Esophagus squamous epithelium (tissue), 5 donors: Measurements from ENCODE around the gene MMP25. TPM values are rescaled to one million over a fixed set of nuclear protein-coding genes. Genes with fewer than 3 reads are reported as not detected.
"Not testable (repeated sequence)": the region's sequence is repeated elsewhere in the genome, so short reads cannot be mapped to it uniquely, and the experiment has no call there.

Experiments used
- DNase-seq: peaks from one replicate; lab custom pipeline; 2025; lab: John Stamatoyannopoulos, UW
- H3K27ac ChIP-seq, 4 donors: fragments of 200-600 bp; sonication (generic); one replicate each; pipeline ENCODE4 v1.5.1; 2016 to 2019; ENCODE audit warnings: mild to moderate bottlenecking in 1 of 4
- H3K27me3 ChIP-seq, 4 donors: fragments of 200-600 bp; sonication (generic); 1 replicate in 3 of 4; 2 replicates in 1 of 4; pipeline versions ENCODE4 v1.5.1 to v1.6.0; 2017 to 2021; ENCODE audit warnings: antibody characterized with exemption in 1 of 4
- H3K36me3 ChIP-seq, 3 donors: fragments of 200-600 bp; sonication (generic); one replicate each; pipeline ENCODE4 v1.5.1; 2016 to 2019
- H3K4me1 ChIP-seq, 3 donors: fragments of 200-600 bp; sonication (generic); one replicate each; pipeline ENCODE4 v1.5.1; 2017 to 2019
- H3K4me3 ChIP-seq, 4 donors: fragments of 200-600 bp; sonication (generic); 1 replicate in 3 of 4; 2 replicates in 1 of 4; pipeline ENCODE4 v1.5.1; 2016 to 2019; ENCODE audit warnings: mild to moderate bottlenecking in 2 of 4, moderate library complexity in 1 of 4
- H3K9me3 ChIP-seq, 3 donors: fragments of 200-600 bp; sonication (generic); one replicate each; pipeline ENCODE4 v1.5.1; 2016 to 2019
- POLR2A ChIP-seq, 4 donors: fragments of 450-650 bp; IDR thresholded peaks; one replicate each; pipeline ENCODE4 v1.6.1; 2017; ENCODE audit warnings: antibody characterized with exemption in 4 of 4, mild to moderate bottlenecking in 4 of 4, moderate library complexity in 3 of 4
- WGBS, 2 donors: methylation state at CpG; one replicate each; pipeline ENCODE4 v1.1.5; 2018; 5-methylcytosine and 5-hydroxymethylcytosine counted together
- intact Hi-C: fragments of 100-400 bp; cut with DNase I; formaldehyde crosslinking; loops from one replicate; pipeline ENCODE4 v1.15.0; 2022
- total RNA-seq, 4 donors: library from RNA; depleted of rRNA; stranded (reverse); fragments of >200 nt; gene quantifications; one replicate each; pipeline ENCODE4 v1.1.0, GENCODE V29; 2016
- TF ChIP-seq, protein P1 (sequence below), 6 experiments: fragments of 450-650 bp in 4 of 6; fragments of 200-600 bp in 2 of 6; sonication (generic) in 2 of 6; IDR thresholded peaks; one replicate each; pipeline ENCODE4 v1.5.1; 2016 to 2019; ENCODE audit warnings: antibody characterized with exemption in 6 of 6, mild to moderate bottlenecking in 4 of 6, moderate library complexity in 4 of 6
- donor health status: DM: yes; HTN: yes; CAD: no.

Gene MMP25
- total RNA-seq, 4 donors from 2014 or later: 0.19 to 1.4 (median 0.61) TPM

DNA sequence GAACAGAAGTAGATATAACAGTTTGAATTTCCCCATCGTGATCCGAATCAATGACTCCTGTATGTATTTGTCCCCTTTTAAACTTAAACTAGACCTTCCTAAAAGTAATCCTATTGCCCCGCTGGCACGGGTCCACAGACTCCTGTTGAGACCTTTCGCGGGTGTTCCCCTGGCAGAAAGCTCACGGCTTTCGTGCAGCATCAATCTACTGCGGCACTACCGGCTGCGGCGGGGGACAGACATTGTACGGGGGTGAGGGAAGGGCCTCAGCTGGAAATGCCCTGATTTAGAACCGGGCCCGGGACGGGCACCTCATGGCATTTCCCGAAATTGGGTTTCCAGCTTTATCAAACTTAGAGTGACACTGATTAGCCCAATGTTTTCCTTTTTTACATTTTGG is 33.7 kb downstream of the MMP25 start:
- 45 to 74% methylated on average over 14 to 17 of the region's 17 CpGs for WGBS, 2 donors
- no peak overlapping the region for H3K27ac ChIP-seq
- H3K27me3 ChIP-seq: peaks cover 0 to 15% (median 0%) of the 10 kb centered on the region in 4 donors
- TF ChIP-seq, protein P1, sequence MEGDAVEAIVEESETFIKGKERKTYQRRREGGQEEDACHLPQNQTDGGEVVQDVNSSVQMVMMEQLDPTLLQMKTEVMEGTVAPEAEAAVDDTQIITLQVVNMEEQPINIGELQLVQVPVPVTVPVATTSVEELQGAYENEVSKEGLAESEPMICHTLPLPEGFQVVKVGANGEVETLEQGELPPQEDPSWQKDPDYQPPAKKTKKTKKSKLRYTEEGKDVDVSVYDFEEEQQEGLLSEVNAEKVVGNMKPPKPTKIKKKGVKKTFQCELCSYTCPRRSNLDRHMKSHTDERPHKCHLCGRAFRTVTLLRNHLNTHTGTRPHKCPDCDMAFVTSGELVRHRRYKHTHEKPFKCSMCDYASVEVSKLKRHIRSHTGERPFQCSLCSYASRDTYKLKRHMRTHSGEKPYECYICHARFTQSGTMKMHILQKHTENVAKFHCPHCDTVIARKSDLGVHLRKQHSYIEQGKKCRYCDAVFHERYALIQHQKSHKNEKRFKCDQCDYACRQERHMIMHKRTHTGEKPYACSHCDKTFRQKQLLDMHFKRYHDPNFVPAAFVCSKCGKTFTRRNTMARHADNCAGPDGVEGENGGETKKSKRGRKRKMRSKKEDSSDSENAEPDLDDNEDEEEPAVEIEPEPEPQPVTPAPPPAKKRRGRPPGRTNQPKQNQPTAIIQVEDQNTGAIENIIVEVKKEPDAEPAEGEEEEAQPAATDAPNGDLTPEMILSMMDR (IDR thresholded peaks at IDR 0.05): no peak
- TF ChIP-seq POLR2A (IDR thresholded peaks at IDR 0.05): no peak
- peaks cover 0 to 6% (median 0%) of the 10 kb centered on the region in 3 donors for H3K4me1 ChIP-seq
- no peak overlapping the region for H3K4me3 ChIP-seq
- no peaks in the 10 kb centered on the region for H3K36me3 ChIP-seq
- no peaks in the 10 kb centered on the region for H3K9me3 ChIP-seq
- no peak for DNase-seq
- intact Hi-C loops: no loop called here

DNA sequence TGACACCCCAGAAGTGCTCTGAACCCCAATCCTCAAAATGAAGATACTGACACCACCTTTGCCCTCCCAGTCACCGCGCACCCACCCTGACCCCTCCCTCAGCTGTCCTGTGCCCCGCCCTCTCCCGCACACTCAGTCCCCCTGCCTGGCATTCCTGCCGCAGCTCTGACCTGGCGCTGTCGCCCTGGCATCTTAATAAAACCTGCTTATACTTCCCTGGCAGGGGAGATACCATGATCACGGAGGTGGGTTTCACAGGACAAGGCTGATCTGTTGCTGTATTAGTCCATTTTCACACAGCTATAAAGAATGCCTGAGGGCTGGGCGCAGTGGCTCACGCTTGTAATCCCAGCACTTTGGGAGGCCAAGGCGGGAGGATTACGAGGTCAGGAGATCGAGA is 35.6 kb downstream of the MMP25 start:
- DNase-seq, H3K27ac ChIP-seq, H3K4me1 ChIP-seq, intact Hi-C loops, H3K4me3 ChIP-seq, H3K36me3 ChIP-seq, H3K9me3 ChIP-seq: not testable (repeated sequence)
- peaks cover 0 to 15% (median 0%) of the 10 kb centered on the region in 4 donors for H3K27me3 ChIP-seq
- 84 to 89% methylated on average over 6 to 12 of the region's 13 CpGs for WGBS, 2 donors

DNA sequence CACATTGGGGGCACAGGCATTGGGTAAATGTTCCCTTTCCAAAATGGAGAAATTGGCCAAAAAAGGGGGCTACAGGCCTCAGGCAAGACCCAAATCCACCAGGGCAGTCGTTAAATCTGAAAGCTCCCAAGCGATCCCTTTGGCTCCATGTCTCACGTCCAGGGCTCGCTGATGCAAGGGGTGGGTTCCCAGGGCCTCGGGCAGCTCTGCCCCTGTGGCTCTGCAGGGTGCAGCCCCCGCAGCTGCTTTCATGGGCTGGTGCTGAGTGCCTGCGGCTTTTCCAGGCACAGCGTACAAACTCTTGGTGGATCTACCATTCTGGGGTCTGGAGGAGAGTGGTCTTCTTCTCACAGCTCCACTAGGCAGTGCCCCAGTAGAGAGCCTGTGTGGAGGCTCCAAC is 37.0 kb downstream of the MMP25 start:
- DNase-seq, H3K9me3 ChIP-seq, H3K4me3 ChIP-seq, H3K27ac ChIP-seq, intact Hi-C loops, H3K36me3 ChIP-seq: not testable (repeated sequence)
- WGBS, 2 donors: 89 to 95% methylated on average over 7 to 8 of the region's 8 CpGs
- Histone ChIP-seq H3K27me3 (peaks cover 0 to 15% (median 0%) of the 10 kb centered on the region in 4 donors), H3K4me1 (peaks cover 0 to 23% (median 0%) of the 10 kb centered on the region in 3 donors)

DNA sequence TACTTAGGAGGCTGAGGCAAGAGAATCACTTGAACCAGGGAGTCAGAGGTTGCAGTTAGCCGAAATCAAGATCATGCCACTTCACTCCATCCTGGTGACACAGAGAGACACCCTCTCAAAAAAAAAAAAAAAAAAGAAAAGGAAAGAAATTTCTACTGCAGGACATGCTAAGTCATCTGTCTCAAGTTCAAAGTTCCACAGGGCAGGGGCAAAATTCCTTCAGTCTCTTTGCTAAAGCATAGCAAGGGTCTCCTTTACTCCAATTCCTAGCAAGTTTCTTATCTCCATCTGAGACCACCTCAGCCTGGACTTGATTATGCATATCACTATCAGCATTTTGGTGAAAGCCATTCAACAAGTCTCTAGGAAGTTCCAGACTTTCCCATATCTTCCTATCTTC is 38.1 kb downstream of the MMP25 start:
- H3K27me3 ChIP-seq: peaks cover 0 to 18% (median 0%) of the 10 kb centered on the region in 4 donors
- no peak overlapping the region for H3K27ac ChIP-seq
- WGBS, 2 donors: 82 to 88% methylated on average over 1 of the region's 1 CpG
- H3K4me3 ChIP-seq: no peak overlapping the region
- intact Hi-C loops: no loop called here
- H3K4me1 ChIP-seq: peaks cover 0 to 23% (median 0%) of the 10 kb centered on the region in 3 donors
- no peak for TF ChIP-seq POLR2A (IDR thresholded peaks at IDR 0.05)
- TF ChIP-seq, protein P1 (IDR thresholded peaks at IDR 0.05): no peak
- no peaks in the 10 kb centered on the region for H3K9me3 ChIP-seq
- no peak for DNase-seq
- no peaks in the 10 kb centered on the region for H3K36me3 ChIP-seq

DNA sequence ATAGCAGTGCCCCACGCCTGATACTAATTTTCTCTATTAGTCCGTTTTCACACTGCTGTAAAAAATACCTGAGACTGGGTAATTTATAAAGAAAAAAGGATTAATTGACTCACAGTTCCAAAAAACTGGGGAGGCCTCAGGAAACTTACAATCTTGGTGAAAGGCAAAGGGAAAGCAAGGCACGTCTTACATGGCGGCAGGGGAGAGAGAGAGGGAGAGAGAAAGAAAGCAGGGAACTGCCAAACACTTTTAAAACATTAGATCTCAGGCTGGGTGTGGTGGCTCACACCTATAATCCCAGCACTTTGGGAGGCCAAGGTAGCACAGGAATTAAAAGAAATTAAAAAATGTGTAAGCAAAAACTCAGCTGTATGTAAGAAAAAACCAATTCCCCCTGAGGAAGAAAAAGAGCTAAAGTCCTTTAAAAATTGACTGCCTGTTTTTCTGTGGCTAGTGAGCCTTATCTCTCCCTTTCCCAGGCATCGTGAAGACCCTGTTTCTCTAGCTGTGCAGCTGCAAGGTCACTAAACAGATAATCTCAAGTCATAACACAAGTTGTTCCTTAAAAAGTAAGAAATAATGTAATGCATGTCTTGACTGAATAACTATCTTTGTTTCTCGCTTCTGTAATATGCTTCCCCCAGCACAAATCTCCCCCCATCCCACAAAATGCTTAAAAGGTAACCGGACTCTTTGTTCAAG is 38.8 kb downstream of the MMP25 start:
- DNase-seq: no peak
- Histone ChIP-seq H3K4me3 (no peak overlapping the region), H3K4me1 (peaks cover 0 to 23% (median 0%) of the 10 kb centered on the region in 3 donors), H3K36me3 (no peaks in the 10 kb centered on the region), H3K9me3 (no peaks in the 10 kb centered on the region), H3K27ac (no peak overlapping the region), H3K27me3 (peaks cover 0 to 19% (median 0%) of the 10 kb centered on the region in 4 donors)
- no peak for TF ChIP-seq POLR2A (IDR thresholded peaks at IDR 0.05)
- TF ChIP-seq, protein P1 (IDR thresholded peaks at IDR 0.05): no peak
- intact Hi-C loops: no loop called here
- WGBS, 2 donors: 70 to 73% methylated on average over 6 to 7 of the region's 7 CpGs

DNA sequence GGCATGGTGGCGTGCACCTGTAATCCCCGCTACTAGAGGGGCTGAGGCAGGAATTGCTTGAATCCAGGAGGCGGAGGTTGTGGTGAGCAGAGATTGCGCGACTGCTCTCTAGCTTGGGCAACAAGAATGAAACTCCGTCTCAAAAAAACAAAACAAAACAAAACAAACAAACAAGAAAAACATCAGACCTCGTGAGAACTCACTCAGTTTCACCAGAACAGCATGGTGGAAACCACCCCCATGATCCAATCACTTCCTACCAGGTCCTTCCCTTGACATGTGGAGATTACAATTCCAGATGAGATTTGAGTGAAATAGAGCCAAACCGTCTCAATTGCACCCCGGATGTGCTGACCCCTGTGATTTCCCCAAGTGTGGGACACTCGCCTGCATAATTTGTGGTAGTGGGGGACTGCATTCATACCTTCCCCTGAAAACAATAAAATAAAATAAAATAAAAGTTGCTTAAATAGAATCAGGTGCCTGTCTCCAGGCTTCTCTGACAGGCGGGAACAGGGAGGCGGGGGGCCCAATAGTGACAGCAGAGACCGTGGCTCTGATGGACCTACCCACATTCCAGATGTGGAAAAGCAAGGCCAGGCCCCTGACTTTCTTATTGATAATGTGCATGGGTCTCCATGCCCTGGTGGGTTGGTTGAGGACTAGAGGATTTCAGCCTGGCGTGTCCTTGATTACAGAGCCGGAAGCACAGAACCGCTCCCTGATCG is 39.7 kb downstream of the MMP25 start:
- H3K27me3 ChIP-seq: peaks cover 0 to 22% (median 0%) of the 10 kb centered on the region in 4 donors
- H3K4me1 ChIP-seq: peaks cover 0 to 23% (median 0%) of the 10 kb centered on the region in 3 donors
- H3K9me3 ChIP-seq: no peaks in the 10 kb centered on the region
- 82 to 84% methylated on average over 13 to 15 of the region's 17 CpGs for WGBS, 2 donors
- peak overlapping the region; percentile 6 to 48 (median 22) for H3K4me3 ChIP-seq
- H3K27ac ChIP-seq: peak overlapping the region in 2 of 4 donors; percentile 69 to 84
- no peaks in the 10 kb centered on the region for H3K36me3 ChIP-seq
- no peak for DNase-seq
- TF ChIP-seq, protein P1 (IDR thresholded peaks at IDR 0.05): no peak
- TF ChIP-seq POLR2A (IDR thresholded peaks at IDR 0.05): no peak
- intact Hi-C loops: no loop called here
